LNCaP clone FGC (cell line): ENCODE measurements around the gene DNM3.
A peak's percentile ranks its signal among the peaks of the same experiment; 100 is the strongest.

ENCODE experiments used
- DNase-seq: peaks from one replicate; pipeline ENCODE4 v3.0.0-alpha.2; 2011; ENCODE audit warnings: low read depth
- H3K4me3 ChIP-seq: 2 replicates; pipeline ENCODE4 v1.5.1; 2011; ENCODE audit warnings: mild to moderate bottlenecking, low read depth, low read length, control low read depth
- TF ChIP-seq, protein P1 (sequence below): IDR thresholded peaks from 2 replicates; pipeline ENCODE4 v1.5.1; 2012; ENCODE audit warnings: mild to moderate bottlenecking; ENCODE audit not compliant: control insufficient read depth, insufficient read depth; ENCODE audit errors: extremely low read depth

Gene DNM3

DNA sequence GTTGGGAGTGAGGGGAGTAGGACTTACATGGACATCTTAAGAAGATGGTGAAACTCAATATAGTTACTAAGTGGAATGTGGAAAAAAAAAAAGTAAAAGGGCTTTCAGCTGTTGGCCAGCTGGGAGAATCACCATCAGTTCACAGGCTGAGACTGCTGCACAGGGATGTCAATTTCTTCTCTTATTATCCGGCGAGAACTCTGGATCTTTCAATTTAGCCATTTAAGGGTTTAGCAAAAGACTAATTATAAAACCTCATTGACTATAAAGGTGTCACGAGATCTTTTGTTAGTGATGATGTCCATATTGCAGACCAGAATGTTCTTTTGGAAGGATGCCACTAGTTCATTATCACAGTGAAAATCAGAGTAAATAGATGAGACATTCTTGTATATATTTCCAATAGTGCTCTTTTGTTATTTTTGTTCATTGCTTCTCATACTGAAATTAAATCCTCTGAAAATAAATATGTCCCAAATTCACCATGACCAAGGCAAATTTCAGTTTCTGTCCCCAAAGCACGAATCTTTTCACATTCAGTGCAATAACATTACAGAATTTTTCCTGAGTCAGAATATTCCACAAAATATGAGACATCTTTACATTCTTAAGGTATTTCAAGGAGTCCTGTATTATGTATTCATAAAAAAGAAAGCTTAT is 266.1 kb downstream of the DNM3 start:
- no peak overlapping the region for H3K4me3 ChIP-seq
- TF ChIP-seq, protein P1, sequence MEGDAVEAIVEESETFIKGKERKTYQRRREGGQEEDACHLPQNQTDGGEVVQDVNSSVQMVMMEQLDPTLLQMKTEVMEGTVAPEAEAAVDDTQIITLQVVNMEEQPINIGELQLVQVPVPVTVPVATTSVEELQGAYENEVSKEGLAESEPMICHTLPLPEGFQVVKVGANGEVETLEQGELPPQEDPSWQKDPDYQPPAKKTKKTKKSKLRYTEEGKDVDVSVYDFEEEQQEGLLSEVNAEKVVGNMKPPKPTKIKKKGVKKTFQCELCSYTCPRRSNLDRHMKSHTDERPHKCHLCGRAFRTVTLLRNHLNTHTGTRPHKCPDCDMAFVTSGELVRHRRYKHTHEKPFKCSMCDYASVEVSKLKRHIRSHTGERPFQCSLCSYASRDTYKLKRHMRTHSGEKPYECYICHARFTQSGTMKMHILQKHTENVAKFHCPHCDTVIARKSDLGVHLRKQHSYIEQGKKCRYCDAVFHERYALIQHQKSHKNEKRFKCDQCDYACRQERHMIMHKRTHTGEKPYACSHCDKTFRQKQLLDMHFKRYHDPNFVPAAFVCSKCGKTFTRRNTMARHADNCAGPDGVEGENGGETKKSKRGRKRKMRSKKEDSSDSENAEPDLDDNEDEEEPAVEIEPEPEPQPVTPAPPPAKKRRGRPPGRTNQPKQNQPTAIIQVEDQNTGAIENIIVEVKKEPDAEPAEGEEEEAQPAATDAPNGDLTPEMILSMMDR: no peak
- DNase-seq: peak; percentile 37

DNA sequence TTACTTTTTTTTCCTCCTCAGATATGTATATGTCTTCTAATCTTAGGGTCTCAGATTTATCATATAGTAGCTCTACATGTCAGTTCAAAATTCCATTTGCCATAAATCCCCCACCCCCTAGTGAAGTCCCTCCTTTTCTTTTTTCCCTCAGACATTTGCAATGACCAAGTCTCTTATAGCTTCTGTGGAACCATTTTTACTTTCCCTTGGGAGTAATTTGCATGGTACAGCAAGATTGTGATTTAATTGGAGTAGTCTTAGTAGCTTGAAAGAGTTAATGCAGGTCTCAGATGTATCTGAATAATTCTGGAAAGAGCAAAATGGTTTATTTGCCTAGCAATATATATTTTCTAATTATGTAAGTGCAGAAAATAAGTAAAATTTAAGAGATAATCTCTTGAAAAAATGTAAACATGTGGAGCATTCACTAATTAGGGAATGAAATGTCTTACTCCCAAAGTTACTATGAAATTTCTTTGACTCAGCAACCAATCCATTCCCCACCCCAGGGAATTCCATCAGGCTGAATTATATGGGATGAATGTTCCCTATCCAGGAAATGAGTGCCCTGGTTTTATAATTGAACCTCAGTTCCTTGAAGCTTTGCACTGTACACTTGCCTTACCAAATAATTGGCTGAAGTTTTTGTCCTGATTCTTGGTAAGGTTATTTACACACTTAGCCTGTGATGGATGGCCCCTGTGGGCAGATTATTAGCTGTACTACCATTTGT is 267.0 kb downstream of the DNM3 start:
- DNase-seq: no peak
- TF ChIP-seq, protein P1: no peak
- no peak overlapping the region for H3K4me3 ChIP-seq

DNA sequence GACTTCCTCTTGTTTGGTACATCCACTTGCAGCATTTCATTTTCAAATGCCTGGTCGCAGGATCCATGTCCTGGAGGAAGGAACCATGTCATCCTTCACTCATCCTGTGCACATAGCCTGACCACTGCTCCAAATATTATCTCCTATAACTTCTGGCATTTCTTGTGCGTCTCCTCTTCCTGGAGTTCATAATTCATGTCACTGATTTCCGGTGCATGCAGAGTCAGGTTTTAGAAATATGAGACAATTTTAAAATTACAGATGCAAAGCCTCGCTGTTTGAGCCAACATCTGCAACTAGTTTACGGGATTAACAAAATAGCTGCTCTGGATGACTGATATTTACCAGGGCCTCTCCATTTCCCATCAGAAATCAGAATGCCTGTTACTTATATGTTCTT is 268.1 kb downstream of the DNM3 start:
- TF ChIP-seq, protein P1: no peak
- no peak for DNase-seq

DNA sequence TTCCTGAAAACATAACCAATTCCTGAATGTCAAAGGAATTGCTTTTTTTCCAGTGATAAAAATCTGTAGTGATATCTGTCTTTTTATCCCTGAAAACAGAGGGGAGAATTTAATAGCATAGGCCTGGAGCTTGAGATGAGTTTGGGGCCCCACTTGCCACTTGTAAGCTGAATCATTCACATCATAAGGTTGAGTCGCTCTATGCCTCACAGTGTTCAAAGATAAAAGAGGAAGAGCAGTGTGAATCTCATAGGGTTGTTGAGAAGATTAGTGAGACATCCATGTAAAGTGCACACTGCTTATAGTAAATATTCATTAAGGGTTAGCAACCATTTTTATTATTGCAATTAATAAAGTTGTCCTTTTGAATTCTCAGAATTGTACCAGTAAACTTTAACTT is 271.3 kb downstream of the DNM3 start:
- H3K4me3 ChIP-seq: no peak overlapping the region
- TF ChIP-seq, protein P1: no peak
- DNase-seq: no peak

More for the DNA sequence above, 268.1 kb downstream of the DNM3 start:
- no peak overlapping the region for H3K4me3 ChIP-seq

DNA sequence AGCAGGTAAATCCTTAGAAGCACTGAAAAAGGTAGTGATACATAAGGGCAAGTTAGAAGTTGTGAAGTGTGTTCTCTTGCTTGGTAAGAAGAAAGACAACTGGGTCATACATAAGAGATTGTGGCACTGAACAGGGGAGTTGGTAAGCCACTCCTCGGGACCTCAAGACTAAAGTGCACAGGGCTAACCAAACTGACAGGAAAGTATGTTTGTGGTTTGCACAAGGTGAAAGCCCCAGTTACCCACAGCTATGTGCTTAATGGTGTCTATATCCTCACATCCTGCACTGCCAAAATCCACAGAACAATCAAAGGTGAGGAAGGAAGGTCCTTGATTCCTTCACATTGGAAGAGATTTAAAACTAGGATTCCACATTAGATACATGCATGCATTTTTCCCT is 276.5 kb downstream of the DNM3 start:
- no peak overlapping the region for H3K4me3 ChIP-seq
- DNase-seq: no peak
- TF ChIP-seq, protein P1: no peak

DNA sequence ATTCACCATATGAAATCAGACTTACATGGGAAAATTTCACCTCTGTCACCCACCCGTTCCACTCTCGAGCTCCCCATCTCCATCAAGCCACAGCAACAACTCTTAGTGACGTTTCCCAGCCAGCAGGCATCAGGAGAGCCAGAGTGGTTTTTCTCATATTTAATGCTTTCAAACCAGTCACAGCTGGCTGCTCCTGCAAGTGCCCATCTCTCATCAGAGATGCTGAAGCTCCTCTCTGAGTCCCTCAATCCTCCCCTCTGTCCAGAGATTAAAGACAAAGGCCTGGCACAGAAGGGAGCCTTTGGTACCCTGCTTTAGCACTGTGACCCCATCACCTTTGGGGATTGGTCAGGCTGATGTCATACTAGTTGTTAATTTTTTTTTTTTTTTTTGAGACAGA is 277.3 kb downstream of the DNM3 start:
- no peak overlapping the region for H3K4me3 ChIP-seq
- TF ChIP-seq, protein P1: no peak
- DNase-seq: no peak

DNA sequence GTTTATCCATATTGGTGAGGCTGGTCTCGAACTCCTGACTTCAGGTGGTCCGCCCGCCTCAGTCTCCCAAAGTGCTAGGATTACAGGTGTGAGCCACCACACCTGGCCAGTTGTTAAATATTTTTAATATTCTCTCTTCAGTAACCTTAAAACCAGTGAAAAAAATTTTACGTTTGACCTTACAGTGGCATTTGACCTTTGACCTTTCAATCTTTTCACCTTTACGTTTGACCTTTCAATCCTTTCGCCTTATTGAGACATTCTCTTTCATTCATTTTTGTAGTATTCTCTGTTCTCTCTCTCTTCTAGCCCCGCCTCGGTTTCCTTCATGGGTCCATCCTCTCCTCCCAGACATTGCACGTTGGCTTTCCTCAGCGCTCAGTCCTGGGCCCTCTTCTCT is 277.9 kb downstream of the DNM3 start:
- TF ChIP-seq, protein P1: no peak
- no peak for DNase-seq
- no peak overlapping the region for H3K4me3 ChIP-seq
